GM13976 (cell line): ENCODE results near the gene FNBP1.
A peak's percentile ranks its signal among the peaks of the same experiment; 100 is the strongest.

Source experiments
- DNase-seq: peaks from one replicate; pipeline ENCODE4 v3.0.0; 2012; ENCODE audit warnings: low spot score
- in situ Hi-C: fragments of 300-500 bp; cut with MboI; formaldehyde crosslinking; loops from one replicate; pipeline ENCODE4 v1.12.0; 2022; ENCODE audit warnings: low sequenced_read_pairs, mixed read lengths, inconsistent platforms; ENCODE audit not compliant: unreplicated experiment
- TF ChIP-seq, protein P1 (sequence below): IDR thresholded peaks from 2 replicates; pipeline ENCODE4 v1.5.1; 2012; ENCODE audit warnings: borderline replicate concordance, mild to moderate bottlenecking; ENCODE audit not compliant: insufficient read depth; ENCODE audit errors: extremely low read depth, missing control alignments, control extremely low read depth

FNBP1 gene

DNA sequence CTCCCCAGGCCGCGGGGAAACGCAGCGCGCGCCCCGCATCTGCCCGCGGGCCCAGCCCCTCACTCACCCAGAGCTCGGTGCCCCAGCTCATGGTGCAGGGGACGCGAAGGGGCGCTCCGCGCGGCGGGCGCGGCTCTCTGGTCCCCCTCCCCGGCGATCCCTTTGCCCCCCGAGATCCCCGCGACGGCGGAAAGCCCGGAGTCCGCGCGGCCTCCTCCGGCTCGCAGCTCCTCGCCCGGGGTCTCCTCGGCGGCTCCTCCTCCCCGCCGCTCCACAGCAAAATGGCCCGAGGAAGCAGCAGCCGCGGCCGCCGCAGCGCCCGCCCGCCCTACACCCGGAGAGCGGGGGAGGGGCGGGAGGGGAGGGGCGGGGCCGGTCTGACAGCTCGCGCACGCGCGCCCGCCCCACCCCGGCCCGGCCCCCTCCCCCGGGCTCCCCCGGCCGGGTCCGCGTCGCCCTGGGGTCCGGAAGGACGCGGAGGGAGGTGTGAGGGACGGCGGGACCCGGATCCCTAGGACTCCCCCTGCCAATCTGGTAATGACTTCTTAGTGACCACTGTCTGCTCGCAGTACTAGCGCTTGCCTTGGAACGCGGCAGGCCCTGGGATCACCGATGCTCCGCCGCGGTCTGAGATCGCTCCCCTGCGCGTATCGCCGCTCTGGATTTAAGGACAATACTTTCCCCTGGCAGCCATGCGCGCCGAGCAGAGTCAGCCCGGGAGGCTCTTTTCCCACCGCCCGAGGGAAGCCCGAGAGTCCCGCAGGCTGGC is at the start of gene FNBP1:
FNBP1 (minus strand) TSS at position 305 of the 769 bp plus-strand sequence; CDS start at position 91, 214 bp downstream.
- in situ Hi-C loops: no loop called here
- TF ChIP-seq, protein P1, sequence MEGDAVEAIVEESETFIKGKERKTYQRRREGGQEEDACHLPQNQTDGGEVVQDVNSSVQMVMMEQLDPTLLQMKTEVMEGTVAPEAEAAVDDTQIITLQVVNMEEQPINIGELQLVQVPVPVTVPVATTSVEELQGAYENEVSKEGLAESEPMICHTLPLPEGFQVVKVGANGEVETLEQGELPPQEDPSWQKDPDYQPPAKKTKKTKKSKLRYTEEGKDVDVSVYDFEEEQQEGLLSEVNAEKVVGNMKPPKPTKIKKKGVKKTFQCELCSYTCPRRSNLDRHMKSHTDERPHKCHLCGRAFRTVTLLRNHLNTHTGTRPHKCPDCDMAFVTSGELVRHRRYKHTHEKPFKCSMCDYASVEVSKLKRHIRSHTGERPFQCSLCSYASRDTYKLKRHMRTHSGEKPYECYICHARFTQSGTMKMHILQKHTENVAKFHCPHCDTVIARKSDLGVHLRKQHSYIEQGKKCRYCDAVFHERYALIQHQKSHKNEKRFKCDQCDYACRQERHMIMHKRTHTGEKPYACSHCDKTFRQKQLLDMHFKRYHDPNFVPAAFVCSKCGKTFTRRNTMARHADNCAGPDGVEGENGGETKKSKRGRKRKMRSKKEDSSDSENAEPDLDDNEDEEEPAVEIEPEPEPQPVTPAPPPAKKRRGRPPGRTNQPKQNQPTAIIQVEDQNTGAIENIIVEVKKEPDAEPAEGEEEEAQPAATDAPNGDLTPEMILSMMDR: no peak
- peak; percentile 92 for DNase-seq

GRCh38 chr9:130090915-130091314 is 47.9 kb upstream of the FNBP1 start:
- in situ Hi-C loops: no loop called here
- DNase-seq: no peak
- TF ChIP-seq, protein P1: no peak

DNA sequence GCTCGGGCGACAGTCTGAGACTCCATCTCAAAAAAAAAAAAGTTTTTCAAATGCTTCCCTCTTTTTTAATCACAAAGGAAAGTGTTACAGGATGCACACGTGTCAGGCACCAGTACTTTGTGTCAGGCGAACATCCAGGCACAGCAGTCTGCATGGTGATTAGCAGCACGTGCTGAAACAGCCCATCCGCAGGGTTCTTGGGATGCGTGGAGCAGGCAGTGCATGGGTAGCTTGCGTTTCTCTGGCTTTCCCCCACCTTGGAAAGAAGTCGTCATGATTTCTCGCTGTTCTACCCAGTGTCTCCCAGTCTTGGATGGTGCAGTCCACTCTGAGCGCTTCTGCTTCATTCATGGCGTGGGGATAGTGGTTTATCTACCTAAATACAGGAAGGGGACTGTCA is 46.2 kb upstream of the FNBP1 start:
- DNase-seq: no peak

DNA sequence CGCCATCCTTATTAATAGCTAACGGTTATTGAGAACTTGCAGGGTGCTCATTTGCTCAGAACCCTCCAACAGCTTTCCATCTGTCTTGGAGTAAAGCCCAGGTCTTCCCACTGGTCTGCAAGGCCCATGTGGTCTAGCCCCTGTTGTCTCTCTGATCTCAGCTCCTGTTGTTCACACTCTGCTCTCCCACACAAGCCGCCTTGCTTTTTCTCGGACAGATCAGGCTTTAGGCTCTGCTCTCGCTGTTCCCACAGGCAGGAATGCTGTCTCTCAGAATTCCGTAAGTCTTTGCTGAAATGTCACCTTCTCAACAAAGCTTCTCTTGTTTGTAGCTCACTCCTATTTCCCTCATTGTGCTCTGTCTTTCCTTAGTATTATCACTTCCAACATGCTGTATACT is 45.1 kb upstream of the FNBP1 start:
- in situ Hi-C loops: no loop called here
- TF ChIP-seq, protein P1: no peak

More for the DNA sequence above, 46.2 kb upstream of the FNBP1 start:
- TF ChIP-seq, protein P1: no peak
- in situ Hi-C loops: no loop called here

GRCh38 chr9:130084337-130084736 is 41.3 kb upstream of the FNBP1 start:
- TF ChIP-seq, protein P1: no peak
- in situ Hi-C loops: no loop called here
- DNase-seq: no peak

More for the DNA sequence above, 45.1 kb upstream of the FNBP1 start:
- no peak for DNase-seq

DNA sequence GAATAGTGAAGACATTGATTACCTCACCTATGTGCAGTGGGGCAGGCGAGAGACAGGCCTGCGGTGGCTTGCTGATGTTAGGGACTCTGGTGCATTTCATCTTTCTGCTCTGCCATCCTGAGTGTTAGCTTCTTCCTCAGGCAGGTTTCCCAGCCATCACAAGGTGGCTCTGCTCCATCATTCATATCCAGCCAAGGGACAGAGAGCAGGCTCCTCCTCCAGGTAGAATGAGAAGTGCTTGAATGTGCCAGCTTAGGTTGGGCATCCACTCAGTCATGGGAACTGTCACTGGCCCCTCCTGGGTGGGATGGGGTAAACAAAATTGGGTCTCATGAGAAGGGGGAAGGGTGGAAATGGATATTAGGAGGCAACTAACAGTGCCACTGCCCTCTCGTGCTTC is 35.6 kb upstream of the FNBP1 start:
- DNase-seq: no peak
- TF ChIP-seq, protein P1: no peak
- in situ Hi-C loops: no loop called here

- no peak for DNase-seq
- in situ Hi-C loops: no loop called here
- TF ChIP-seq, protein P1: no peak
These were observed 30.4 kb upstream of the FNBP1 start for GRCh38 chr9:130073373-130073772.
